Adrenal gland (tissue), 12 donors: ENCODE results near the gene CEP72. TPM values are rescaled to one million over a fixed set of nuclear protein-coding genes. Genes with fewer than 3 reads are reported as not detected.

Experiments used
- DNase-seq, 7 donors: peaks; one replicate each; pipeline ENCODE4 v3.0.0-alpha.2; 2019 to 2020
- H3K27ac ChIP-seq, 5 donors: fragments of 200-600 bp; sonication (generic) in 4 of 5; 1 replicate in 3 of 5; 2 replicates in 2 of 5; pipeline versions ENCODE4 v1.5.1 to v1.8.0; 2016 to 2020; ENCODE audit warnings: mild to moderate bottlenecking in 1 of 5
- H3K27me3 ChIP-seq: fragments of 200-600 bp; 2 replicates; pipeline ENCODE4 v1.8.0; 2021
- H3K36me3 ChIP-seq, 2 donors: fragments of 200-600 bp; replicated peaks in 1 of 2; 1 replicate in 1 of 2; 2 replicates in 1 of 2; pipeline versions ENCODE4 v1.5.1 to v1.8.0; 2018 to 2022
- H3K4me1 ChIP-seq, 2 donors: fragments of 200-600 bp; replicated peaks in 1 of 2; 1 replicate in 1 of 2; 2 replicates in 1 of 2; pipeline versions ENCODE4 v1.5.1 to v1.8.0; 2018 to 2021
- H3K4me3 ChIP-seq, 4 donors: fragments of 200-600 bp; sonication (generic) in 3 of 4; one replicate each; pipeline ENCODE4 v1.5.1; 2016 to 2018
- H3K9me3 ChIP-seq, 3 donors: fragments of 200-600 bp; sonication (generic) in 1 of 3; replicated peaks in 1 of 3; 1 replicate in 2 of 3; 2 replicates in 1 of 3; pipeline versions ENCODE4 v1.5.1 to v1.8.0; 2016 to 2021
- POLR2A ChIP-seq, 2 donors: fragments of 450-650 bp; IDR thresholded peaks; one replicate each; pipeline ENCODE4 v1.6.1; 2017; ENCODE audit warnings: antibody characterized with exemption in 2 of 2, mild to moderate bottlenecking in 2 of 2, moderate library complexity in 1 of 2
- WGBS, 4 donors: extraction: QIAGEN DNeasy Blood & Tissue Kit in 2 of 4; methylation state at CpG; one replicate each; pipeline versions ENCODE4 v1.1.5 to v1.1.7; 2013 to 2017; 5-methylcytosine and 5-hydroxymethylcytosine counted together
- intact Hi-C, 2 donors: fragments of 100-400 bp; cut with DNase I; formaldehyde crosslinking; loops; one replicate each; pipeline versions ENCODE4 v1.14.1 to v1.15.0; 2022 to 2023
- polyA plus RNA-seq, 3 donors: library from polyadenylated mRNA; stranded (reverse); fragments of 200-250 nt in 2 of 3; fragments of 350-450 nt in 1 of 3; fragmentation: Illumina TruSeq in 1 of 3; extraction: RNeasy Lipid Tissue Mini Kit (QIAGEN cat#74804) in 1 of 3; gene quantifications; one replicate each; pipeline ENCODE4 v1.2.3, GENCODE V29; 2013 to 2014
- total RNA-seq, 9 donors: library from RNA; depleted of rRNA in 4 of 9; stranded (reverse); fragments of >200 nt in 4 of 9; fragments of 120-200 nt in 1 of 9; fragmentation: NEBNext Ultra II Directional in 1 of 9; extraction: Animal tissue kit (Norgen Biotek cat#: 25700) in 1 of 9; gene quantifications; one replicate each; pipeline versions ENCODE4 v1.1.0 to v1.2.4, GENCODE V29; 2013 to 2023
- TF ChIP-seq, protein P1 (sequence below), 6 experiments: fragments of 450-650 bp in 4 of 6; fragments of 200-600 bp in 2 of 6; sonication (generic) in 1 of 6; IDR thresholded peaks; 1 replicate in 5 of 6; 2 replicates in 1 of 6; pipeline versions ENCODE4 v1.5.1 to v1.8.0; 2016 to 2021; ENCODE audit warnings: antibody characterized with exemption in 6 of 6, mild to moderate bottlenecking in 2 of 6, moderate library complexity in 1 of 6
- donor health status: healthy with polysubstance abuse.
- donor health status: Bipolar disorder and iron deficiency.
- donor health status: DM: yes; HTN: yes; CAD: no.
- donor health status: DM: no; HTN: no; CAD: no.
- donor health status: DM: no; HTN: no; CAD: no.
- donor health status: DM: yes; HTN: yes; CAD: no.

The CEP72 gene
- total and polyA plus RNA-seq, 12 donors = 0.36 to 7.8 (median 2.5) TPM

GRCh38 chr5:606061-606460 is 6.1 kb upstream of the CEP72 start:
- peaks cover 7% of the 10 kb centered on the region for H3K27me3 ChIP-seq
- H3K4me3 ChIP-seq = no peak overlapping the region
- DNase-seq = no peak
- no peaks in the 10 kb centered on the region for H3K36me3 ChIP-seq
- intact Hi-C loops = no loop called here
- no peaks in the 10 kb centered on the region for H3K9me3 ChIP-seq
- no peak overlapping the region for H3K27ac ChIP-seq
- no peak for TF ChIP-seq POLR2A (IDR thresholded peaks at IDR 0.05)
- TF ChIP-seq, protein P1, sequence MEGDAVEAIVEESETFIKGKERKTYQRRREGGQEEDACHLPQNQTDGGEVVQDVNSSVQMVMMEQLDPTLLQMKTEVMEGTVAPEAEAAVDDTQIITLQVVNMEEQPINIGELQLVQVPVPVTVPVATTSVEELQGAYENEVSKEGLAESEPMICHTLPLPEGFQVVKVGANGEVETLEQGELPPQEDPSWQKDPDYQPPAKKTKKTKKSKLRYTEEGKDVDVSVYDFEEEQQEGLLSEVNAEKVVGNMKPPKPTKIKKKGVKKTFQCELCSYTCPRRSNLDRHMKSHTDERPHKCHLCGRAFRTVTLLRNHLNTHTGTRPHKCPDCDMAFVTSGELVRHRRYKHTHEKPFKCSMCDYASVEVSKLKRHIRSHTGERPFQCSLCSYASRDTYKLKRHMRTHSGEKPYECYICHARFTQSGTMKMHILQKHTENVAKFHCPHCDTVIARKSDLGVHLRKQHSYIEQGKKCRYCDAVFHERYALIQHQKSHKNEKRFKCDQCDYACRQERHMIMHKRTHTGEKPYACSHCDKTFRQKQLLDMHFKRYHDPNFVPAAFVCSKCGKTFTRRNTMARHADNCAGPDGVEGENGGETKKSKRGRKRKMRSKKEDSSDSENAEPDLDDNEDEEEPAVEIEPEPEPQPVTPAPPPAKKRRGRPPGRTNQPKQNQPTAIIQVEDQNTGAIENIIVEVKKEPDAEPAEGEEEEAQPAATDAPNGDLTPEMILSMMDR (IDR thresholded peaks at IDR 0.05) = no peak
- WGBS, 4 donors = 77 to 88% (median 82%) methylated on average over 2 to 8 of the region's 8 CpGs
- no peaks in the 10 kb centered on the region for H3K4me1 ChIP-seq

DNA sequence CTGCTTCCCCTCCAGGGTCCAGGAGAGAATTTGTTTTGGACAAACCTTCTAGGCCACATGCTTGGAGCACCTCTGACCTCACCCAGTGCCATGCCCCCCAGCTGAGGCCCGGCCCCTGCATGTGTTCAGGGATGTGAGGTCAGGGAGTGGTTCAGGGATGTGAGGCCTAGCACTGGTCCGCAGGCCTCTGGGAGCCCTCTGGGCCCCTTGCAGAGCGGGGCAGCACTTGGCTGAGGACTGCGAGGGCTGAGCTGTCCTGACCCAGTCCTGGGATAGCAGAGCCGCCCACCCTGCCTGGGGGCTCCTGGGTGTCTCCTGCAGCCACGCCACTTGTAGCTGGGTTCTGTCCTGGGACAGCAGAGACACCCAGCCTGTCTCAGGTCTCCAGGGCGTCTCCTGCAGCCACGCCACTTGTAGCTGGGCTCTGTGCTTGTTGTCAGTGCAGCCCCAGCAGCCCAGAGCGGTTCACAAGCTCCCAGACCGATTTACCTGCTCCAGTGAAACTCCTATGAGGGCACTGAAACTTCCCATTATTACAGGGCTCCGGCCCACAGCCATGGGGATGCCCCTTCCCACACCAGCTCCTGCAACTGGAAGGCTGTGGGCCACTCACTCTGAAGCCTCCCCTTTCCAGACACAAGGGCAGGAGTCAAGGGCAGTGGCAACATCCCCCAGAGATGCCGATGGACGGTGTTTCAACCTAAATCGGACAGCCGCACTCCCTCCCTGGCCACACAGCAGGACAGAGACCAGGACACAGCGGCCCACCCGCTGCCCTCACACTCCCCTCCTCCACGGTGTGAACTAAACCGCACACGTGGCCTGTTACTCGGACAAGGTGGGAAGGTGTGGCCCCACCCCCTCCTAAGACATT is 5.4 kb upstream of the CEP72 start:
- Histone ChIP-seq H3K36me3 (no peaks in the 10 kb centered on the region), H3K4me3 (no peak overlapping the region), H3K27me3 (peaks cover 7% of the 10 kb centered on the region), H3K4me1 (no peaks in the 10 kb centered on the region), H3K27ac (no peak overlapping the region), H3K9me3 (no peaks in the 10 kb centered on the region)
- DNase-seq = peak in 2 of 7 donors; percentile 9 to 28
- TF ChIP-seq, protein P1 (IDR thresholded peaks at IDR 0.05) = no peak
- no peak for TF ChIP-seq POLR2A (IDR thresholded peaks at IDR 0.05)
- 60 to 72% (median 65%) methylated on average over 12 to 21 of the region's 21 CpGs for WGBS, 4 donors
- intact Hi-C loops = no loop called here

GRCh38 chr5:607541-608428 is 4.4 kb upstream of the CEP72 start:
- peak in 2 of 7 donors; percentile 6 to 37 for DNase-seq
- Histone ChIP-seq H3K4me1 (peaks cover 3 to 4% of the 10 kb centered on the region in 2 donors), H3K4me3 (no peak overlapping the region), H3K9me3 (no peaks in the 10 kb centered on the region), H3K36me3 (no peaks in the 10 kb centered on the region), H3K27me3 (peaks cover 7% of the 10 kb centered on the region), H3K27ac (no peak overlapping the region)
- intact Hi-C loops = no loop called here
- TF ChIP-seq, protein P1 (IDR thresholded peaks at IDR 0.05) = no peak
- TF ChIP-seq POLR2A (IDR thresholded peaks at IDR 0.05) = no peak
- WGBS, 4 donors = 74 to 78% (median 75%) methylated on average over 25 to 37 of the region's 37 CpGs
